ENCODE measurements around the gene NLRP7.

The NLRP7 gene

DNA sequence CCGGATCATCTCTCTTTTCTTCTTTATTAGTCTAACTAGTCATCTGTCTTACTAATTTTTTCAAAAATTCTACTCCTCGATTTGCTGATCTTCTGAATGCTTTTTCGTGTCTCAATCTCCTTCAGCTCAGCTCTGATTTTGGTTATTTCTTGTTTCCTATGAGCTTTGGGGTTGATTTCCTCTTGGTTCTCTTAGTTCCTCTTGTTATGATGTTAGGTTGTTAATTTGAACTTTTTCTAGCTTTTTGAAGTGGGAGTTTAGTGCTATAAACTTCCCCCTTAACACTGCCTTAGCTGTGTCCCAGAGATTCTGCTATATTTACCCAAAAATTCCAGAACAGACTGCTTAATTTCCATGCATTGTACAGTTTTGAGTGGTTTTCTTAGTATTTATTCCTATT lies 69.9 kb downstream of the NLRP7 start:
- TF ChIP-seq, protein P1, sequence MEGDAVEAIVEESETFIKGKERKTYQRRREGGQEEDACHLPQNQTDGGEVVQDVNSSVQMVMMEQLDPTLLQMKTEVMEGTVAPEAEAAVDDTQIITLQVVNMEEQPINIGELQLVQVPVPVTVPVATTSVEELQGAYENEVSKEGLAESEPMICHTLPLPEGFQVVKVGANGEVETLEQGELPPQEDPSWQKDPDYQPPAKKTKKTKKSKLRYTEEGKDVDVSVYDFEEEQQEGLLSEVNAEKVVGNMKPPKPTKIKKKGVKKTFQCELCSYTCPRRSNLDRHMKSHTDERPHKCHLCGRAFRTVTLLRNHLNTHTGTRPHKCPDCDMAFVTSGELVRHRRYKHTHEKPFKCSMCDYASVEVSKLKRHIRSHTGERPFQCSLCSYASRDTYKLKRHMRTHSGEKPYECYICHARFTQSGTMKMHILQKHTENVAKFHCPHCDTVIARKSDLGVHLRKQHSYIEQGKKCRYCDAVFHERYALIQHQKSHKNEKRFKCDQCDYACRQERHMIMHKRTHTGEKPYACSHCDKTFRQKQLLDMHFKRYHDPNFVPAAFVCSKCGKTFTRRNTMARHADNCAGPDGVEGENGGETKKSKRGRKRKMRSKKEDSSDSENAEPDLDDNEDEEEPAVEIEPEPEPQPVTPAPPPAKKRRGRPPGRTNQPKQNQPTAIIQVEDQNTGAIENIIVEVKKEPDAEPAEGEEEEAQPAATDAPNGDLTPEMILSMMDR (IDR thresholded peaks at IDR 0.05), result no peak
- no peak for TF ChIP-seq ZFX (IDR thresholded peaks at IDR 0.05; ENCODE audit: borderline replicate concordance)
- H3K27ac ChIP-seq, result no peak overlapping the region

DNA sequence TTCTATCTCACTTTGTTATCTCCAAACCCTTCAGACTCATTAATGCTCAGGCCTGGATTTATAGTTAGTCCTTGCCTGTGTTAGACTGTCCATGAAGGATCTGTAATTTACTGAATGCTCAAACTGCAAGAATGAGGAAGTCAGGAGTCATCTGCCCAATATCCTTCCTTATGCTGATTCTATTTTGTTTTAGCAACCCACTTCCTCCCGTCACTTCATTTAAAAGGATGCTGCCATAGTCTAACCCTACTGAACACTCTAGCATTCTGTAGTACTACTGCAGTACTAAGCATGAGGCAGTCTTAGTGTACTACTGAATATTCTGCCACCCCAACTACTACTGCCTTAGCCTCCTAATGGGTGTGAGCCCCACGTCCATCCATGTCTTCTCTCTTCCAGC lies 71.8 kb downstream of the NLRP7 start:
- no peak for TF ChIP-seq ZFX (IDR thresholded peaks at IDR 0.05; ENCODE audit: borderline replicate concordance)
- TF ChIP-seq, protein P1 (IDR thresholded peaks at IDR 0.05), result no peak
- H3K27ac ChIP-seq, result no peak overlapping the region

DNA sequence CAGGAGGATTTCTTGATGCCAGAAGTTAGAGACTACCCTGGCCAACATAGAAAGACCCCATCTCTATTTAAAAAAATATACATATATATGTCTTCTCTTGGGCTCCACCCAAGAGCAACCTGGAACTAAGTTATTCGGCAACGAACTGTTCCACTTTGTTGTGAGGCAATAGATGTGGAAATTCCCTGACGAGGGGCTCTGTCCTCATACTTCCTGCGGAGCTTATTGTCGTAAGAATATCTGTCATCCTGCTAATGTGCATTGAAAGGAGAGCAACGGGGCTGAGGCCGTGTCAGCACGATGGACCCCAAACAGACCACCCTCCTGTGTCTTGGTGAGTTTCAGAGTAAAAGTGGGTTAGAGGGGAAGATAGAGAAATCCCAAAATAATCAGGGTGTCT lies 73.3 kb downstream of the NLRP7 start, which contains the start of gene FCAR:
Gene FCAR, plus strand, starts transcription at position 246 of the 400 bp plus-strand sequence. Its CDS starts 55 bp downstream, at position 301.
- no peak for TF ChIP-seq ZFX (IDR thresholded peaks at IDR 0.05; ENCODE audit: borderline replicate concordance)
- TF ChIP-seq, protein P1 (IDR thresholded peaks at IDR 0.05), result no peak

More for the DNA sequence above, 73.3 kb downstream of the NLRP7 start, which contains the start of gene FCAR:
- no peak within 1 kb of the TSS for H3K27ac ChIP-seq

Measured in 22Rv1 (cell line).